Gastrocnemius medialis (tissue), 4 donors: Measurements from ENCODE around the gene RABEP2.

Experiments
- CTCF ChIP-seq, 5 experiments: fragments of 450-650 bp in 3 of 5; fragments of 200-600 bp in 2 of 5; sonication (generic) in 2 of 5; IDR thresholded peaks in 4 of 5; conservative IDR thresholded peaks in 1 of 5; 1 replicate in 4 of 5; 2 replicates in 1 of 5; pipeline ENCODE4 v1.5.1; 2016 to 2019; ENCODE audit warnings: antibody characterized with exemption in 5 of 5, mild to moderate bottlenecking in 3 of 5, moderate library complexity in 3 of 5
- POLR2A ChIP-seq, 2 donors: fragments of 450-650 bp; IDR thresholded peaks; one replicate each; pipeline ENCODE4 v1.6.1; 2017; ENCODE audit warnings: antibody characterized with exemption in 2 of 2, mild to moderate bottlenecking in 2 of 2, moderate library complexity in 2 of 2

GRCh38 chr16:28903344-28904042 is 21.5 kb downstream of the RABEP2 start:
- TF ChIP-seq POLR2A (IDR thresholded peaks at IDR 0.05), result no peak
- TF ChIP-seq CTCF (IDR thresholded peaks at IDR 0.05 in 4 of 5, conservative IDR thresholded peaks at IDR 0.05 in 1 of 5), result no peak
